Right kidney (tissue), 1 donor: ENCODE measurements around the gene ATXN1.

Experiments
- DNase-seq: peaks from one replicate; pipeline ENCODE4 v3.0.0-alpha.2; 2016

Gene ATXN1

GRCh38 chr6:16698997-16699868 is 62.0 kb downstream of the ATXN1 start:
- no peak for DNase-seq

- DNase-seq: no peak
These were observed 63.1 kb downstream of the ATXN1 start for GRCh38 chr6:16698162-16698533.

- no peak for DNase-seq
These were observed 63.7 kb downstream of the ATXN1 start for GRCh38 chr6:16697437-16698161.

- DNase-seq: no peak
These were observed 64.8 kb downstream of the ATXN1 start for GRCh38 chr6:16696496-16696895.

GRCh38 chr6:16694781-16695578 is 66.3 kb downstream of the ATXN1 start:
- DNase-seq: no peak

- no peak for DNase-seq
These were observed 69.9 kb downstream of the ATXN1 start for GRCh38 chr6:16691324-16691723.

GRCh38 chr6:16690608-16691142 is 70.6 kb downstream of the ATXN1 start:
- no peak for DNase-seq

GRCh38 chr6:16689788-16690607 is 71.3 kb downstream of the ATXN1 start:
- DNase-seq: no peak

GRCh38 chr6:16688984-16689636 is 72.2 kb downstream of the ATXN1 start:
- DNase-seq: no peak

- DNase-seq: no peak
These were observed 72.8 kb downstream of the ATXN1 start for GRCh38 chr6:16688436-16688835.

- no peak for DNase-seq
These were observed 74.2 kb downstream of the ATXN1 start for GRCh38 chr6:16687045-16687444.

GRCh38 chr6:16684896-16685554 is 76.2 kb downstream of the ATXN1 start:
- DNase-seq: no peak

GRCh38 chr6:16684195-16684689 is 77.0 kb downstream of the ATXN1 start:
- DNase-seq: no peak

- DNase-seq: no peak
These were observed 77.5 kb downstream of the ATXN1 start for GRCh38 chr6:16683641-16684194.

GRCh38 chr6:16681260-16681873 is 79.9 kb downstream of the ATXN1 start:
- no peak for DNase-seq

GRCh38 chr6:16679050-16679449 is 82.2 kb downstream of the ATXN1 start:
- no peak for DNase-seq

GRCh38 chr6:16677458-16677857 is 83.8 kb downstream of the ATXN1 start:
- no peak for DNase-seq

- DNase-seq: no peak
These were observed 84.3 kb downstream of the ATXN1 start for GRCh38 chr6:16676978-16677377.

GRCh38 chr6:16676376-16676775 is 84.9 kb downstream of the ATXN1 start:
- DNase-seq: no peak
